GM21737 (cell line): ENCODE data around the gene ZNF620.
"Not testable (repeated sequence)": the region's sequence is repeated elsewhere in the genome, so short reads cannot be mapped to it uniquely, and the experiment has no call there.

Source experiments
- ATAC-seq: cut with Tn5 transposase; IDR thresholded peaks from one replicate; pipeline ENCODE4 v1.9.1; 2021; ENCODE audit warnings: mild to moderate bottlenecking, moderate library complexity; ENCODE audit not compliant: unreplicated experiment

The ZNF620 gene

GRCh38 chr3:40499952-40500351 lies 5.9 kb upstream of the ZNF620 start:
- no peak for ATAC-seq

- no peak for ATAC-seq
These were observed 3.8 kb upstream of the ZNF620 start for GRCh38 chr3:40502034-40502433.

- no peak for ATAC-seq
These were observed 1.0 kb upstream of the ZNF620 start for GRCh38 chr3:40504636-40505430.

- no peak for ATAC-seq
These were observed 5.3 kb downstream of the ZNF620 start for GRCh38 chr3:40511031-40511718.

- no peak for ATAC-seq
These were observed 10.4 kb downstream of the ZNF620 start for GRCh38 chr3:40516201-40516600.

- ATAC-seq = no peak
These were observed 12.2 kb downstream of the ZNF620 start for GRCh38 chr3:40518067-40518466.

- ATAC-seq = no peak
These were observed 13.0 kb downstream of the ZNF620 start for GRCh38 chr3:40518848-40519247.

- ATAC-seq = no peak
These were observed 15.4 kb downstream of the ZNF620 start for GRCh38 chr3:40521254-40521653.

GRCh38 chr3:40523781-40524180 lies 17.9 kb downstream of the ZNF620 start:
- no peak for ATAC-seq

- ATAC-seq = peak; percentile 4
These were observed 18.4 kb downstream of the ZNF620 start for GRCh38 chr3:40524222-40524567.

GRCh38 chr3:40524568-40525285 lies 18.9 kb downstream of the ZNF620 start, which contains the start of gene ZNF621:
TSS of gene ZNF621 (plus strand) at chr3:40524960. CDS start at chr3:40525841, 881 bp downstream.
- peak; percentile 100 for ATAC-seq

GRCh38 chr3:40528426-40528825 lies 22.6 kb downstream of the ZNF620 start:
- ATAC-seq = no peak

GRCh38 chr3:40532252-40532651 lies 26.4 kb downstream of the ZNF620 start:
- no peak for ATAC-seq

- no peak for ATAC-seq
These were observed 28.4 kb downstream of the ZNF620 start for GRCh38 chr3:40534283-40534682.

- ATAC-seq = no peak
These were observed 41.0 kb downstream of the ZNF620 start for GRCh38 chr3:40546816-40547215.

- ATAC-seq = no peak
These were observed 44.3 kb downstream of the ZNF620 start for GRCh38 chr3:40550167-40550566.

- ATAC-seq = no peak
These were observed 51.8 kb downstream of the ZNF620 start for GRCh38 chr3:40557575-40558161.

GRCh38 chr3:40562482-40562881 lies 56.6 kb downstream of the ZNF620 start:
- ATAC-seq = not testable (repeated sequence)

GRCh38 chr3:40565629-40566028 lies 59.8 kb downstream of the ZNF620 start:
- not testable (repeated sequence) for ATAC-seq

- ATAC-seq = no peak
These were observed 60.9 kb downstream of the ZNF620 start for GRCh38 chr3:40566694-40567093.
